HepG2 (cell line): ENCODE measurements around the gene BRCA1. TPM values are rescaled to one million over a fixed set of nuclear protein-coding genes. Genes with fewer than 3 reads are reported as not detected.

Experiments used
- GFI1 ChIP-seq: sonication (generic); formaldehyde crosslinking; IDR thresholded peaks from 2 replicates; pipeline ENCODE4 v1.5.0; 2020; ENCODE audit warnings: missing genetic modification reagents, mild to moderate bottlenecking, borderline replicate concordance
- MXD4 ChIP-seq: IDR thresholded peaks from 2 replicates; pipeline ENCODE4 v1.6.1; 2016; ENCODE audit warnings: mild to moderate bottlenecking, missing biosample characterization, missing genetic modification reagents
- PAWR ChIP-seq: sonication (generic); formaldehyde crosslinking; IDR thresholded peaks from 2 replicates; pipeline ENCODE4 v1.4.0; 2020; ENCODE audit warnings: missing genetic modification reagents, mild to moderate bottlenecking, borderline replicate concordance
- RBM39 ChIP-seq: fragments of 200-400 bp; formaldehyde crosslinking; IDR thresholded peaks from one replicate; pipeline ENCODE4 v1.6.1; 2018; ENCODE audit warnings: antibody characterized with exemption, mild to moderate bottlenecking, low read depth, low read length; ENCODE audit not compliant: poor library complexity, severe bottlenecking
- ZKSCAN8 ChIP-seq: IDR thresholded peaks from 2 replicates; pipeline ENCODE4 v1.6.1; 2016; ENCODE audit warnings: borderline replicate concordance, missing genetic modification reagents, missing compliant biosample characterization
- ZNF160 ChIP-seq: sonication (generic); formaldehyde crosslinking; IDR thresholded peaks from 2 replicates; pipeline ENCODE4 v1.8.0; 2022; ENCODE audit warnings: mild to moderate bottlenecking, inconsistent platforms, missing genetic modification reagents
- ZNF251 ChIP-seq: sonication (generic); formaldehyde crosslinking; IDR thresholded peaks from 2 replicates; pipeline ENCODE4 v1.9.0; 2021; ENCODE audit warnings: mild to moderate bottlenecking, missing genetic modification reagents
- ZNF253 ChIP-seq: sonication (generic); formaldehyde crosslinking; IDR thresholded peaks from 2 replicates; pipeline ENCODE4 v1.8.0; 2022; ENCODE audit warnings: mild to moderate bottlenecking, missing genetic modification reagents, borderline replicate concordance
- ZNF703 ChIP-seq: sonication (generic); formaldehyde crosslinking; IDR thresholded peaks from 2 replicates; pipeline ENCODE4 v1.5.1; 2020; ENCODE audit warnings: missing genetic modification reagents, mild to moderate bottlenecking, moderate library complexity, borderline replicate concordance
- polyA plus RNA-seq, 8 experiments: library from polyadenylated mRNA; depleted of rRNA in 3 of 8; stranded (reverse) in 7 of 8; unstranded in 1 of 8; fragments of >200 nt; fragmentation: Illumina TruSeq in 4 of 8; extraction: Trizol in 4 of 8; gene quantifications; 2 replicates each; pipeline versions ENCODE4 v1.2.1 to v1.2.3, GENCODE V29; 2011 to 2016; ENCODE audit warnings: low read depth in 4 of 8, missing spikeins in 1 of 8, mixed read lengths in 1 of 8; ENCODE audit not compliant: insufficient read depth in 1 of 8
- total RNA-seq, 5 experiments: library from RNA; depleted of rRNA; stranded (reverse); fragments of >200 nt; fragmentation: Illumina TruSeq; extraction: Trizol; gene quantifications; 2 replicates each; pipeline ENCODE4 v1.2.3, GENCODE V29; 2016; ENCODE audit warnings: low read depth in 1 of 5
- TF ChIP-seq, protein P1 (sequence below): sonication (generic); formaldehyde crosslinking; IDR thresholded peaks from 2 replicates; pipeline ENCODE4 v1.8.1; 2022; ENCODE audit warnings: low read depth, mild to moderate bottlenecking, missing genetic modification reagents
- TF ChIP-seq, protein P2 (sequence below), 2 experiments: sonication (generic) in 1 of 2; formaldehyde crosslinking in 1 of 2; IDR thresholded peaks; 2 replicates each; pipeline versions ENCODE4 v1.4.0 to v1.6.1; 2018 to 2020; ENCODE audit warnings: missing genetic modification reagents in 2 of 2, borderline replicate concordance in 1 of 2, low read depth in 1 of 2, mild to moderate bottlenecking in 1 of 2, missing biosample characterization in 1 of 2
- TF ChIP-seq, protein P3 (sequence below): sonication (generic); formaldehyde crosslinking; IDR thresholded peaks from 2 replicates; pipeline ENCODE4 v1.5.0; 2020; ENCODE audit warnings: missing genetic modification reagents
- TF ChIP-seq, protein P4 (sequence below): IDR thresholded peaks from 2 replicates; pipeline ENCODE4 v1.6.1; 2016; ENCODE audit warnings: low read depth, missing genetic modification reagents, missing compliant biosample characterization
- TF ChIP-seq, protein P5 (sequence below): sonication (generic); formaldehyde crosslinking; IDR thresholded peaks from 2 replicates; pipeline ENCODE4 v1.8.0; 2022; ENCODE audit warnings: missing genetic modification reagents, mild to moderate bottlenecking, borderline replicate concordance

BRCA1 gene
- total and polyA plus RNA-seq, 2 of the 13 experiments (the other 11 are each of a cell fraction or from before 2014, with no cell fraction given), result 13.3 to 37.5 TPM

DNA sequence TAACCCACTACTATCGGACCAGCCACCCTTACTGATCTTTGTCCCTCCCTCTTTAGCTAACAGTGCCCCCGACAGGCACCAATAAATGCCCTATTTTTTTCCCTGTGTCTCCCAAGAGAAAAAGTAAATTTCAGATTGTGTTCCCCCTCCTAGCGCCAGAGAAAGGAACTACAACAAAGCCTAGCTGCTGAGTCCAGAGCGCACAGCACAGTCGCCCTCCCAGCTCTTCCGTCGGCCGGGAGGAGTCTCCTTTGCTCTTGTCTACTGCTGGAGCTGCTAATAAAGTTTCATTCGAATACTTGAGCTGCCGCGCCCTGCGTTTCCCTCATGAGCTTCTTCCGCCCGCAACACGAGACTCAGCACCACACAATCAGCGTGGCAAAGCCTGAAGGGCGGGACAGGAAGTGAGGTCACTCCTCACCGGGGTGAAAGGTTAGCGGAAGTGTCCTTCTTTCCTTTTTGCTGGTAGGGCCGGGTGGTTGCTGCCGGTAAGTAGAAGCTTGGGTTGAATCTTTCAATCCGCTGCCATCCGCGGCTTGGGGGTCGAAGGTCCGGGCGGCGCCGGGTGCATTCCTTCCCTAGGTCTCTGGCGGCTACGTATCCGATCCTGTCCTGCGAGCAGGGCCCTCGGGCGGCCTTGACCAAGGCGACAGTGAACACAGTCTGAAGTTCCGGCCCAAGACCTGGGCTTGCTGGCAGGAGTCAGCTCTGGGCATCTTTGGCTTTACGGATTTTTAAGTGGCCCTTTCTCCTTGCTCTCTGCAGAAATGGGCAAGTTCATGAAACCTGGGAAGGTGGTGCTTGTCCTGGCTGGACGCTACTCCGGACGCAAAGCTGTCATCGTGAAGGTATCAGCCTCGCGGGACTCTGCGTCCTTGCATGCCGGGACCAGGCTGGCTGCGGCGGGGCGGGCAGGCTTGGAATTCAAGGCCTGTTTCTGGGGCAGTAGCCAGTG lies 126.9 kb downstream of the BRCA1 start, which contains the start of gene RPL27 (continued):
- TF ChIP-seq, protein P1, sequence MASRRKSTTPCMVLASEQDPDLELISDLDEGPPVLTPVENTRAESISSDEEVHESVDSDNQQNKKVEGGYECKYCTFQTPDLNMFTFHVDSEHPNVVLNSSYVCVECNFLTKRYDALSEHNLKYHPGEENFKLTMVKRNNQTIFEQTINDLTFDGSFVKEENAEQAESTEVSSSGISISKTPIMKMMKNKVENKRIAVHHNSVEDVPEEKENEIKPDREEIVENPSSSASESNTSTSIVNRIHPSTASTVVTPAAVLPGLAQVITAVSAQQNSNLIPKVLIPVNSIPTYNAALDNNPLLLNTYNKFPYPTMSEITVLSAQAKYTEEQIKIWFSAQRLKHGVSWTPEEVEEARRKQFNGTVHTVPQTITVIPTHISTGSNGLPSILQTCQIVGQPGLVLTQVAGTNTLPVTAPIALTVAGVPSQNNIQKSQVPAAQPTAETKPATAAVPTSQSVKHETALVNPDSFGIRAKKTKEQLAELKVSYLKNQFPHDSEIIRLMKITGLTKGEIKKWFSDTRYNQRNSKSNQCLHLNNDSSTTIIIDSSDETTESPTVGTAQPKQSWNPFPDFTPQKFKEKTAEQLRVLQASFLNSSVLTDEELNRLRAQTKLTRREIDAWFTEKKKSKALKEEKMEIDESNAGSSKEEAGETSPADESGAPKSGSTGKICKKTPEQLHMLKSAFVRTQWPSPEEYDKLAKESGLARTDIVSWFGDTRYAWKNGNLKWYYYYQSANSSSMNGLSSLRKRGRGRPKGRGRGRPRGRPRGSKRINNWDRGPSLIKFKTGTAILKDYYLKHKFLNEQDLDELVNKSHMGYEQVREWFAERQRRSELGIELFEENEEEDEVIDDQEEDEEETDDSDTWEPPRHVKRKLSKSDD (CRISPR knock-in tag), result peak; percentile 87; the same call in 1 of the 2 replicates
- TF ChIP-seq ZNF253 (CRISPR knock-in tag) (peak; percentile 93; the same call in 1 of the 2 replicates), ZNF251 (CRISPR knock-in tag) (no peak), ZNF160 (CRISPR knock-in tag) (peak; percentile 92), MXD4 (CRISPR knock-in tag) (peak; percentile 94), GFI1 (CRISPR knock-in tag) (peak; percentile 85), ZNF703 (CRISPR knock-in tag) (peak; percentile 97; the same call in 1 of the 2 replicates), PAWR (CRISPR knock-in tag) (no peak), RBM39 (peak; percentile 98), ZKSCAN8 (peak; percentile 98)
- TF ChIP-seq, protein P2, sequence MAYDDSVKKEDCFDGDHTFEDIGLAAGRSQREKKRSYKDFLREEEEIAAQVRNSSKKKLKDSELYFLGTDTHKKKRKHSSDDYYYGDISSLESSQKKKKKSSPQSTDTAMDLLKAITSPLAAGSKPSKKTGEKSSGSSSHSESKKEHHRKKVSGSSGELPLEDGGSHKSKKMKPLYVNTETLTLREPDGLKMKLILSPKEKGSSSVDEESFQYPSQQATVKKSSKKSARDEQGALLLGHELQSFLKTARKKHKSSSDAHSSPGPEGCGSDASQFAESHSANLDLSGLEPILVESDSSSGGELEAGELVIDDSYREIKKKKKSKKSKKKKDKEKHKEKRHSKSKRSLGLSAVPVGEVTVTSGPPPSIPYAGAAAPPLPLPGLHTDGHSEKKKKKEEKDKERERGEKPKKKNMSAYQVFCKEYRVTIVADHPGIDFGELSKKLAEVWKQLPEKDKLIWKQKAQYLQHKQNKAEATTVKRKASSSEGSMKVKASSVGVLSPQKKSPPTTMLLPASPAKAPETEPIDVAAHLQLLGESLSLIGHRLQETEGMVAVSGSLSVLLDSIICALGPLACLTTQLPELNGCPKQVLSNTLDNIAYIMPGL (CRISPR knock-in tag; IDR thresholded peaks at IDR 0.05; ENCODE audit: borderline replicate concordance in 1 of 2, low read depth in 1 of 2), result peak; percentile 97
- TF ChIP-seq, protein P3, sequence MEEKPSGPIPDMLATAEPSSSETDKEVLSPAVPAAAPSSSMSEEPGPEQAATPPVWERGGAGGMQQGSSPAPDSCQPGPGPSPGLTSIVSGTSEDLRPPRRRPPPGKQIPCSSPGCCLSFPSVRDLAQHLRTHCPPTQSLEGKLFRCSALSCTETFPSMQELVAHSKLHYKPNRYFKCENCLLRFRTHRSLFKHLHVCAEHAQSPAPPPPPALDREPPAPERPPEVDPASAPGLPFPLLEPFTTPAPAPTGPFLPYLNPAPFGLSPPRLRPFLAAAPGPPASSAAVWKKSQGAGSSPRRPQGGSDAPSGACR, result peak; percentile 93
- TF ChIP-seq, protein P4, sequence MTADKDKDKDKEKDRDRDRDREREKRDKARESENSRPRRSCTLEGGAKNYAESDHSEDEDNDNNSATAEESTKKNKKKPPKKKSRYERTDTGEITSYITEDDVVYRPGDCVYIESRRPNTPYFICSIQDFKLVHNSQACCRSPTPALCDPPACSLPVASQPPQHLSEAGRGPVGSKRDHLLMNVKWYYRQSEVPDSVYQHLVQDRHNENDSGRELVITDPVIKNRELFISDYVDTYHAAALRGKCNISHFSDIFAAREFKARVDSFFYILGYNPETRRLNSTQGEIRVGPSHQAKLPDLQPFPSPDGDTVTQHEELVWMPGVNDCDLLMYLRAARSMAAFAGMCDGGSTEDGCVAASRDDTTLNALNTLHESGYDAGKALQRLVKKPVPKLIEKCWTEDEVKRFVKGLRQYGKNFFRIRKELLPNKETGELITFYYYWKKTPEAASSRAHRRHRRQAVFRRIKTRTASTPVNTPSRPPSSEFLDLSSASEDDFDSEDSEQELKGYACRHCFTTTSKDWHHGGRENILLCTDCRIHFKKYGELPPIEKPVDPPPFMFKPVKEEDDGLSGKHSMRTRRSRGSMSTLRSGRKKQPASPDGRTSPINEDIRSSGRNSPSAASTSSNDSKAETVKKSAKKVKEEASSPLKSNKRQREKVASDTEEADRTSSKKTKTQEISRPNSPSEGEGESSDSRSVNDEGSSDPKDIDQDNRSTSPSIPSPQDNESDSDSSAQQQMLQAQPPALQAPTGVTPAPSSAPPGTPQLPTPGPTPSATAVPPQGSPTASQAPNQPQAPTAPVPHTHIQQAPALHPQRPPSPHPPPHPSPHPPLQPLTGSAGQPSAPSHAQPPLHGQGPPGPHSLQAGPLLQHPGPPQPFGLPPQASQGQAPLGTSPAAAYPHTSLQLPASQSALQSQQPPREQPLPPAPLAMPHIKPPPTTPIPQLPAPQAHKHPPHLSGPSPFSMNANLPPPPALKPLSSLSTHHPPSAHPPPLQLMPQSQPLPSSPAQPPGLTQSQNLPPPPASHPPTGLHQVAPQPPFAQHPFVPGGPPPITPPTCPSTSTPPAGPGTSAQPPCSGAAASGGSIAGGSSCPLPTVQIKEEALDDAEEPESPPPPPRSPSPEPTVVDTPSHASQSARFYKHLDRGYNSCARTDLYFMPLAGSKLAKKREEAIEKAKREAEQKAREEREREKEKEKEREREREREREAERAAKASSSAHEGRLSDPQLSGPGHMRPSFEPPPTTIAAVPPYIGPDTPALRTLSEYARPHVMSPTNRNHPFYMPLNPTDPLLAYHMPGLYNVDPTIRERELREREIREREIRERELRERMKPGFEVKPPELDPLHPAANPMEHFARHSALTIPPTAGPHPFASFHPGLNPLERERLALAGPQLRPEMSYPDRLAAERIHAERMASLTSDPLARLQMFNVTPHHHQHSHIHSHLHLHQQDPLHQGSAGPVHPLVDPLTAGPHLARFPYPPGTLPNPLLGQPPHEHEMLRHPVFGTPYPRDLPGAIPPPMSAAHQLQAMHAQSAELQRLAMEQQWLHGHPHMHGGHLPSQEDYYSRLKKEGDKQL (CRISPR knock-in tag), result peak; percentile 82; the same call in 1 of the 2 replicates
- TF ChIP-seq, protein P5, sequence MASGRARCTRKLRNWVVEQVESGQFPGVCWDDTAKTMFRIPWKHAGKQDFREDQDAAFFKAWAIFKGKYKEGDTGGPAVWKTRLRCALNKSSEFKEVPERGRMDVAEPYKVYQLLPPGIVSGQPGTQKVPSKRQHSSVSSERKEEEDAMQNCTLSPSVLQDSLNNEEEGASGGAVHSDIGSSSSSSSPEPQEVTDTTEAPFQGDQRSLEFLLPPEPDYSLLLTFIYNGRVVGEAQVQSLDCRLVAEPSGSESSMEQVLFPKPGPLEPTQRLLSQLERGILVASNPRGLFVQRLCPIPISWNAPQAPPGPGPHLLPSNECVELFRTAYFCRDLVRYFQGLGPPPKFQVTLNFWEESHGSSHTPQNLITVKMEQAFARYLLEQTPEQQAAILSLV, result peak; percentile 94
